ENCODE data around the gene SLC35F6.

The SLC35F6 gene

DNA sequence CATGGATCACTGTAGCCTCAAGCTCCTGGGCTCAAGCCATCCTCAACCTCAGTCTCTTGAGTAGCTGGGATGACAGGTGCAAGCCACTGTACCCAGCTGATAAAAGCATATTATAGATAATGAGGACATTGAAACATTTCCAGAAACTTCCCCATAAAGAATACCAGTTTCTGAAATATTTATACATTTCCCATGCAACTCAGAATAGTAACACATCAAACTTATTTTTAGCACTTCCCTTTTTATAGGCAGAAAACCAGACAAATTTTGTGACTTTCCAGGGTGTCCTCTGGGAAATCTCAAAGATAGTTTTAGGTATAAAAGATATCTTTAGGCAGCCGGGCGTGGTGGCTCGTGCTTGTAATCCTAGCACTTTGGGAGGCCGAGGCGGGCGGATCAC is 58.8 kb downstream of the SLC35F6 start:
- no peak for DNase-seq (ENCODE audit: low spot score)
